ENCODE measurements around the gene ARMC9.

DNA sequence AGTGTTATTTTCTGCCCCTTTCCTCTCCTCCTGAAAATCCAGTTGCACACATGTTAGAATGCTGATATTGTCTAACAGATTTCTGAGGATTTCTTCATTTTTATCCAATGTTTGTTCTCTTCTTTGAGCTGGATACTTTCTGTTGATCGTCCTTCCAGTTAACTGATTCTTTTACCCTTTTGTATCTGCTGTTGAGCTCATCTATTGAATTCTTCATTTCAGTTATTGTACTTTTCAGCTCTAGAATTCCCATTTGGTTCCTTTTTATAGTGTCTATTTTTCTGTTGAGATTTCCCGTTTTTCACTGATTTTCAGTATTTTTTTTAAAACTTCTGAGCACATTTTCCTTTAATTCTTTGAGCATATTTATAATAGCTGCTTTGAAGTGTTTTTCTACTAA is 119.1 kb downstream of the ARMC9 start:
- TF ChIP-seq CTCF (IDR thresholded peaks at IDR 0.05) = no peak
- TF ChIP-seq POLR2A (IDR thresholded peaks at IDR 0.05) = no peak

All from lower leg skin (tissue), 3 donors.